Progenitor cell of endocrine pancreas (in vitro differentiated cells): ENCODE measurements around the gene MAGEA11. TPM values are rescaled to one million over a fixed set of nuclear protein-coding genes. Genes with fewer than 3 reads are reported as not detected.

ENCODE experiments used
- DNase-seq: peaks from one replicate; pipeline ENCODE4 v3.0.0; 2021; ENCODE audit warnings: low spot score; ENCODE audit not compliant: unreplicated experiment
- H3K27ac Mint-ChIP-seq: 2 replicates; pipeline ENCODE4 v1.8.0; 2021; ENCODE audit warnings: mild to moderate bottlenecking, moderate library complexity, mixed read lengths
- H3K27me3 Mint-ChIP-seq: 2 replicates; pipeline ENCODE4 v1.8.0; 2021; ENCODE audit warnings: mixed read lengths
- H3K36me3 Mint-ChIP-seq: 2 replicates; pipeline ENCODE4 v1.8.0; 2022; ENCODE audit warnings: mixed read lengths; ENCODE audit not compliant: insufficient read depth
- H3K4me1 Mint-ChIP-seq: 2 replicates; pipeline ENCODE4 v1.8.0; 2021; ENCODE audit warnings: low read depth, mixed read lengths
- H3K4me3 Mint-ChIP-seq: 2 replicates; pipeline ENCODE4 v1.8.0; 2021; ENCODE audit warnings: low read depth, mild to moderate bottlenecking, moderate library complexity, mixed read lengths
- H3K9me3 Mint-ChIP-seq: 2 replicates; pipeline ENCODE4 v1.8.0; 2021; ENCODE audit warnings: low read depth, mixed read lengths
- total RNA-seq: library from RNA; stranded (reverse); gene quantifications from 2 replicates; pipeline ENCODE4 v1.2.1, GENCODE V29; 2021
- TF ChIP-seq, protein P1 (sequence below): fragments of 200-600 bp; sonication (generic); IDR thresholded peaks from one replicate; pipeline ENCODE4 v1.5.0; 2021; ENCODE audit warnings: antibody characterized with exemption, mild to moderate bottlenecking; ENCODE audit not compliant: unreplicated experiment

The MAGEA11 gene
- total RNA-seq, 1 donor from 2014 or later, result not detected

DNA sequence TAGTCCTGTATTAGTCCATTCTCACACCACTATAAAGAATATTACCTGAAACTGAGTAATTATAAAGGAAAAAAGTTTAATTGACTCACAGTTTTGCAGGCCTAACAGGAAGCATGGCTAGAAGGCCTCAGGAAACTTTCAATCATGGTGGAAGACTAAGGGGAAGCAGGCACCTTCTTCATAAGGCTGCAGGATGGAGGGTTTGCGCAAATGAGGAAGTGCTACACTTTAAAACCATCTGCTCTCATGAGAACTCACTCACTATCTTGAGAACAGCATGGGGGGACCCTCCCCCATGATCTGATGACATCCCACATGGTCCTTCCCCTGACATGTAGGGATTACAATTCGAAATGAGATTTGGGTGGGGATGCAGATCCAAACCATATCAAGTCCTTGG lies 12.1 kb upstream of the MAGEA11 start:
- Mint-ChIP-seq H3K27me3 (peaks cover 15% of the 10 kb centered on the region), H3K4me1 (no peaks in the 10 kb centered on the region), H3K4me3 (no peak overlapping the region), H3K36me3 (peaks cover 3% of the 10 kb centered on the region), H3K27ac (no peak overlapping the region), H3K9me3 (peaks cover 34% of the 10 kb centered on the region)
- TF ChIP-seq, protein P1, sequence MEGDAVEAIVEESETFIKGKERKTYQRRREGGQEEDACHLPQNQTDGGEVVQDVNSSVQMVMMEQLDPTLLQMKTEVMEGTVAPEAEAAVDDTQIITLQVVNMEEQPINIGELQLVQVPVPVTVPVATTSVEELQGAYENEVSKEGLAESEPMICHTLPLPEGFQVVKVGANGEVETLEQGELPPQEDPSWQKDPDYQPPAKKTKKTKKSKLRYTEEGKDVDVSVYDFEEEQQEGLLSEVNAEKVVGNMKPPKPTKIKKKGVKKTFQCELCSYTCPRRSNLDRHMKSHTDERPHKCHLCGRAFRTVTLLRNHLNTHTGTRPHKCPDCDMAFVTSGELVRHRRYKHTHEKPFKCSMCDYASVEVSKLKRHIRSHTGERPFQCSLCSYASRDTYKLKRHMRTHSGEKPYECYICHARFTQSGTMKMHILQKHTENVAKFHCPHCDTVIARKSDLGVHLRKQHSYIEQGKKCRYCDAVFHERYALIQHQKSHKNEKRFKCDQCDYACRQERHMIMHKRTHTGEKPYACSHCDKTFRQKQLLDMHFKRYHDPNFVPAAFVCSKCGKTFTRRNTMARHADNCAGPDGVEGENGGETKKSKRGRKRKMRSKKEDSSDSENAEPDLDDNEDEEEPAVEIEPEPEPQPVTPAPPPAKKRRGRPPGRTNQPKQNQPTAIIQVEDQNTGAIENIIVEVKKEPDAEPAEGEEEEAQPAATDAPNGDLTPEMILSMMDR, result no peak
- no peak for DNase-seq

DNA sequence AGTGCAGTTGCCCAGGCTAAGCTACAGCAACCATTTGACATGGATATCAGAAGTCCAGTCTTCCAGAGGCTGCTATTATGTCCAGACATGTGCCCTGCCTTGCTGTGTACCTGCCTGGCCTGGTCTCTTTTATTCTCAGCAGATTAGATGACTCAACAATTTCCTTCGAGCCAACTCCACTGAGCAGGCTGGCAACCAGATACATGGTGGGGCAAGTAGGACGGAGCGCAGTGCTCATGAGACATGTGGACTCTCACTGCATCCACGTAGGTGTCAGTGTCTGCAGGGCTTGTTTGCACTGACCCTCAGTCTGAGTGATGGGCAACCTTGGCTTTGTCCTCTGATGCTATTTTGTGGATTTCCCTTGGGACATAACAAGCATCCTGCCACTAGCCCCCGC lies 7.2 kb upstream of the MAGEA11 start:
- Mint-ChIP-seq H3K27ac (no peak overlapping the region), H3K4me1 (no peaks in the 10 kb centered on the region), H3K36me3 (no peaks in the 10 kb centered on the region), H3K27me3 (peaks cover 9% of the 10 kb centered on the region), H3K4me3 (no peak overlapping the region), H3K9me3 (peaks cover 28% of the 10 kb centered on the region)
- DNase-seq, result no peak
- TF ChIP-seq, protein P1, result no peak

DNA sequence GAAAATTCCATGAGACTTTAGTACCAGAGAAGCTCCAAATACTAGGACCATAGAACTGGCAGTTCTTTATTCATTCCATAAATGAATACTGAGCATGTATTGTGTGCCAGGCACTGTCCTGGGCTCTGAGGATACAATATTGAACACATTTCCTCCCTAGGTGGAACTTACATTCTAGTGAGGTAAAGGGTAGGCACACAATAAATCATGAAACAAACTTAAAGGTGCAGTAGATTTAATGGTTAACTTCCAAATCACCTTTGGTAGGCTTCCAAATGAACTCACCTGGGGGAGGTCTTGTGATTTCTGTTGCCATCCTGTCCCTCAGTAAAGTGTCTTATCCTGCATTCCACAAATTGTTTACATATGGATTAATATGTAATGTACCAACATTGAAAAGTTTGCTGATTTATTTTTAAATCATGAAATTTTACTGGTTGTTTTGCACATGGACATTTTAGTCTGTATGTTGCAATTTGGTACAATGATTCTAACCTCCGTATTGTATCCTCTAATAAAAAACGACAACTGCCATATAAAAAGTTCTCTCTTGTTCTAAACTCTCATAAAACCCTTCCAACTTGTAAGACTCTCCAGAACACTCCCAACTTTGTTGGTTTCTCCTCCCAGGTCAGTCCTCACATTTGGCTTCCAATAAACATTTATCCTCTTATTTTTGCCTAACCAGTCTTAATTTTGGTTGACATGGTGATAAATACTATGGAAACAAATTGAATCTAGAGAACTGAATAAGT lies 4.5 kb upstream of the MAGEA11 start:
- H3K4me3 Mint-ChIP-seq, result no peak overlapping the region
- no peaks in the 10 kb centered on the region for H3K4me1 Mint-ChIP-seq
- TF ChIP-seq, protein P1, result no peak
- no peak overlapping the region for H3K27ac Mint-ChIP-seq
- peaks cover 28% of the 10 kb centered on the region for H3K9me3 Mint-ChIP-seq
- H3K36me3 Mint-ChIP-seq, result no peaks in the 10 kb centered on the region
- H3K27me3 Mint-ChIP-seq, result peaks cover 12% of the 10 kb centered on the region
- DNase-seq, result no peak

DNA sequence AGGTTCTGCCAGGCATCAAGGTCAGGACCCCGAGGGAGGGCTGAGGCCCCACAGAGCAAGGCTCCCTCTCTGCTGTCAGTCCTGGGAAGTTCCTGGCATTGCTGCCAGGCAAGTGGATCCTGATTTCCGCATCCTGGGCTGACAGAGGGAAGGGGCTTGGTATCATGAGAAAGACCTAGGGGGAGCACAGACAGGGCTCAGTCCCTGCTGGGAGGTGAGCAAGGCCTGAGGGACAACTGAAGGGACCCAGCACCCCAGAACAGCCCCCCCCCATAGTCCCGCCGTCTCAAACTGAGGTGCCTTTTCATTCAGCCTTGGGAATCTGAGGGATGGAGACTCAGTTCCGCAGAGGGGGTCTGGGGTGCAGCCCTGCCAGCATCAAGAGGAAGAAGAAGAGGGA lies 971 bp downstream of the MAGEA11 start:
- Mint-ChIP-seq H3K9me3 (peaks cover 32% of the 10 kb centered on the region), H3K27ac (no peak overlapping the region), H3K36me3 (no peaks in the 10 kb centered on the region), H3K4me3 (no peak overlapping the region), H3K27me3 (peaks cover 6% of the 10 kb centered on the region), H3K4me1 (no peaks in the 10 kb centered on the region)
- DNase-seq, result no peak
- TF ChIP-seq, protein P1, result no peak

DNA sequence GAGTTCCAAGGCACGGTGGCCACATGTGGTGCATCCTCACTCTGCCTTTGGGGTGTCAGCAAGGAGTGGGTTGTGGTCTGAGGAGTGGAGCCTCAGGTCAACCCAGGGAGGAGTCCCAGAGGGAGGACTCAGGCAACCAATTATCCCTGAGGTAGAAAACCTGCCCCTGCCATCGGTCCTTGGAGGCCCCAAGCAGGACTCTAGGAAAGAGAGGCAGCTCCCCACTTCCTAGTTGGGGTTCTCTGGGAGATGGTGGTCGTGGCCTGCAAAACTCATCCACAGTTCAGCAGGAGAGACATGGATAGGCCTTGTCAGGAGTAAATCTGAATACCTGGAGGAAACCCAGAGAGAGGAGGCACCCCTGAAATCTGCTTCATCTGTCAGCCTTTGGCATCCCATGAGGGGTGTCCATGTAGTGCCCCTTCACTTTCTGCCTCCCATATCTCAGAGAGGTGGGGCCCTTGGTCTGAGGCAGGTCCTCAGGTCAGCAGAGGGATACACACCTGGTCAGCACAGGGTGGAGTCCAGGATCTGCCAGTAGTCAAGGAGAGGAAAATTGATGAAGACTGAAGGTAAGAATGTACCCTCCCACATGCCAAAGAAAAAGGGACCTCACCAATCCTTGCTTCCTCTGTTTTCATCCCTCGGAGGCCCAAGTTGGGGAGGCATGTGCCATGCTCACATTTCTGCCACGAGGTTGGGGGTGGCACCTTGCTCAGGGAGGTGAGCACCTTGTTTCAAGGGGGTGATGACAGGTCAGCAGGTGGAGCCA lies 1.6 kb downstream of the MAGEA11 start:
- TF ChIP-seq, protein P1, result no peak
- no peaks in the 10 kb centered on the region for H3K36me3 Mint-ChIP-seq
- no peak overlapping the region for H3K27ac Mint-ChIP-seq
- H3K9me3 Mint-ChIP-seq, result peaks cover 31% of the 10 kb centered on the region
- no peak overlapping the region for H3K4me3 Mint-ChIP-seq
- no peak for DNase-seq
- no peaks in the 10 kb centered on the region for H3K4me1 Mint-ChIP-seq
- peaks cover 6% of the 10 kb centered on the region for H3K27me3 Mint-ChIP-seq
